Measurements from ENCODE around the gene MYO1E. TPM values are rescaled to one million over a fixed set of nuclear protein-coding genes. Genes with fewer than 3 reads are reported as not detected.

MYO1E gene
- total and polyA plus RNA-seq, 2 of the 4 experiments (the other 2 are of a cell fraction), result 13.4 to 37.3 TPM

- Histone ChIP-seq H2AK9ac (replicated peaks; ENCODE audit: low read depth, low read length, poor library complexity) (no peak overlapping the region), H3K79me1 (ENCODE audit: low read depth in 1 of 2, low read length in 2 of 2) (peaks cover 3 to 13% of the 10 kb centered on the region in 2 experiments; a peak in 3 of 4 replicates), H4K91ac (ENCODE audit: insufficient read depth, low read depth, low read length) (no peak overlapping the region), H3K9me3 (ENCODE audit: control insufficient read depth, insufficient read depth, low read length) (no peaks in the 10 kb centered on the region), H3K9ac (ENCODE audit: low read depth, low read length) (no peak overlapping the region), H3K27ac (ENCODE audit: insufficient read depth, low read length) (no peak overlapping the region), H2BK20ac (ENCODE audit: low read depth, low read length) (no peak overlapping the region), H3K4me2 (ENCODE audit: low read depth, low read length) (no peak overlapping the region), H4K8ac (ENCODE audit: low read depth in 2 of 2, low read length in 2 of 2) (no peak overlapping the region), H3K14ac (replicated peaks; ENCODE audit: low read depth, low read length) (no peak overlapping the region), H2BK5ac (ENCODE audit: low read depth, low read length, poor library complexity, severe bottlenecking) (no peak overlapping the region), H2BK120ac (ENCODE audit: low read depth, low read length) (no peak overlapping the region), H3K4me3 (ENCODE audit: insufficient read depth, low read depth, low read length) (no peak overlapping the region), H3K56ac (ENCODE audit: extremely low read depth, insufficient read depth, low read length) (no peak overlapping the region), H4K20me1 (ENCODE audit: insufficient read depth, low read length) (no peaks in the 10 kb centered on the region), H3K23ac (ENCODE audit: low read depth, low read length) (no peak overlapping the region), H4K5ac (ENCODE audit: low read depth, low read length) (no peak overlapping the region), H3K18ac (ENCODE audit: low read depth, low read length) (no peak overlapping the region), H2AK5ac (ENCODE audit: low read depth, low read length) (no peak overlapping the region), H3K9me1 (ENCODE audit: insufficient read depth, low read length) (no peaks in the 10 kb centered on the region), H3K4me1 (ENCODE audit: control insufficient read depth, insufficient read depth, low read length) (no peaks in the 10 kb centered on the region), H3K4ac (ENCODE audit: low read depth, low read length) (no peak overlapping the region), H3K27me3 (ENCODE audit: control insufficient read depth, insufficient read depth, low read length) (no peaks in the 10 kb centered on the region), H2BK15ac (ENCODE audit: low read depth, low read length) (no peak overlapping the region), H3K36me3 (ENCODE audit: control insufficient read depth, insufficient read depth, low read length) (no peaks in the 10 kb centered on the region), H2AFZ (replicated peaks; ENCODE audit: low read length, poor library complexity) (no peak overlapping the region)
- dilution Hi-C loops (cut with HindIII; ENCODE audit: low sequenced_read_pairs, unreplicated experiment), result no loop called here
- ATAC-seq (ENCODE audit: low read depth) (no peak), DNase-seq (no peak)
- no CpG with 5 or more reads among the region's 5 CpGs for WGBS, 2 experiments (ENCODE audit: extremely low coverage in 2 of 2, insufficient read length in 1 of 2)
- TF ChIP-seq CHD1 (IDR thresholded peaks at IDR 0.05; ENCODE audit: low read depth, low read length) (no peak), MAFK (IDR thresholded peaks at IDR 0.05; ENCODE audit: low read depth, low read length) (no peak), RCOR1 (IDR thresholded peaks at IDR 0.05; ENCODE audit: insufficient replicate concordance, low read length) (no peak), MXI1 (IDR thresholded peaks at IDR 0.05; ENCODE audit: borderline replicate concordance, low read depth, low read length) (no peak), RFX5 (IDR thresholded peaks at IDR 0.05; ENCODE audit: low read depth, low read length) (no peak), SMC3 (IDR thresholded peaks at IDR 0.05; ENCODE audit: low read depth, low read length) (no peak), USF2 (IDR thresholded peaks at IDR 0.05; ENCODE audit: low read depth, low read length) (no peak), CTCF (conservative IDR thresholded peaks at IDR 0.05; ENCODE audit: low read depth, low read length) (no peak), NFE2L2 (IDR thresholded peaks at IDR 0.05; ENCODE audit: low read depth, low read length) (no peak), CEBPB (IDR thresholded peaks at IDR 0.05; ENCODE audit: low read depth, low read length) (no peak), RAD21 (IDR thresholded peaks at IDR 0.05; ENCODE audit: low read length) (no peak)
- TF ChIP-seq, protein P1, sequence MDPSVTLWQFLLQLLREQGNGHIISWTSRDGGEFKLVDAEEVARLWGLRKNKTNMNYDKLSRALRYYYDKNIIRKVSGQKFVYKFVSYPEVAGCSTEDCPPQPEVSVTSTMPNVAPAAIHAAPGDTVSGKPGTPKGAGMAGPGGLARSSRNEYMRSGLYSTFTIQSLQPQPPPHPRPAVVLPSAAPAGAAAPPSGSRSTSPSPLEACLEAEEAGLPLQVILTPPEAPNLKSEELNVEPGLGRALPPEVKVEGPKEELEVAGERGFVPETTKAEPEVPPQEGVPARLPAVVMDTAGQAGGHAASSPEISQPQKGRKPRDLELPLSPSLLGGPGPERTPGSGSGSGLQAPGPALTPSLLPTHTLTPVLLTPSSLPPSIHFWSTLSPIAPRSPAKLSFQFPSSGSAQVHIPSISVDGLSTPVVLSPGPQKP (IDR thresholded peaks at IDR 0.05; ENCODE audit: borderline replicate concordance, low read depth, low read length), result no peak
- CTCF ChIA-PET, result no interaction called here
- POLR2A ChIA-PET (ENCODE audit: unreplicated experiment), result no interaction called here
- in situ Hi-C loops (cut with MboI; ENCODE audit: low sequenced_read_pairs), result loop anchor here (10.0 kb wide), 1 partner anchor 245 kb away; no protein-coding TSS in a partner anchor
- intact Hi-C loops (cut with micrococcal nuclease), result no loop called here
- BruUV-seq (replicated peaks), result no TSS peak
These were observed 122.9 kb downstream of the MYO1E start for GRCh38 chr15:59249816-59250215.

Data from IMR-90 (cell line).